A549 treated with GW870086 at 1 μM for 4 hours (cell line): ENCODE results near the gene YBX2. TPM values are rescaled to one million over a fixed set of nuclear protein-coding genes. Genes with fewer than 3 reads are reported as not detected.

ENCODE experiments used
- total RNA-seq: library from RNA; stranded (reverse); fragments of 200-300 nt; extraction: Qiagen RNA extraction; gene quantifications from 5 replicates; pipeline ENCODE4 v1.2.3, GENCODE V29; 2022; ENCODE audit warnings: low read depth

YBX2 gene
- 0.22 to 0.91 TPM (median 0.52 TPM) in 5 replicates for total RNA-seq

GRCh38 chr17:7294614-7295153 lies at the start of gene YBX2:
TSS of gene YBX2 (minus strand) at chr17:7294639. CDS start at chr17:7294500, 139 bp downstream.

GRCh38 chr17:7336240-7337175 lies 42.1 kb upstream of the YBX2 start, which contains the start of gene ACAP1:
TSS of gene ACAP1 (plus strand) at chr17:7336529. CDS start at chr17:7336735, 206 bp downstream.

GRCh38 chr17:7328840-7329373 lies 34.5 kb upstream of the YBX2 start, which contains the start of gene NEURL4:
TSS of gene NEURL4 (minus strand) at chr17:7329335. CDS start at chr17:7329312, 23 bp downstream.

GRCh38 chr17:7314719-7315569 lies 20.5 kb upstream of the YBX2 start, which contains the start of gene GPS2:
TSS of gene GPS2 (minus strand) at chr17:7315360. CDS start at chr17:7315052, 308 bp downstream.

GRCh38 chr17:7306911-7307685 lies 12.7 kb upstream of the YBX2 start, which contains the start of gene EIF5A:
TSS of gene EIF5A (plus strand) at chr17:7307628. CDS start at chr17:7309636, 2,008 bp downstream.

GRCh38 chr17:7281074-7281952 lies 13.1 kb downstream of the YBX2 start, which contains the start of gene SLC2A4:
TSS of gene SLC2A4 (plus strand) at chr17:7281718. CDS start at chr17:7281935, 217 bp downstream.

GRCh38 chr17:7262192-7262934 lies 32.1 kb downstream of the YBX2 start, which contains the start of gene CLDN7:
TSS of gene CLDN7 (minus strand) at chr17:7262478. CDS start at chr17:7262043, 435 bp downstream.

GRCh38 chr17:7252176-7253043 lies 42.0 kb downstream of the YBX2 start, which contains the start of gene ELP5:
TSS of gene ELP5 (plus strand) at chr17:7252215. CDS start at chr17:7252551, 336 bp downstream.

GRCh38 chr17:7251661-7252175 lies 42.7 kb downstream of the YBX2 start, which contains the start of gene CTDNEP1:
TSS of gene CTDNEP1 (minus strand) at chr17:7251734. CDS start at chr17:7251296, 438 bp downstream.

GRCh38 chr17:7241783-7242716 lies 52.4 kb downstream of the YBX2 start, which contains the start of gene GABARAP:
TSS of gene GABARAP (minus strand) at chr17:7242449. CDS start at chr17:7242330, 119 bp downstream.

GRCh38 chr17:7239091-7240027 lies 55.1 kb downstream of the YBX2 start, which contains the start of gene PHF23:
TSS of gene PHF23 (minus strand) at chr17:7239457. CDS start at chr17:7239279, 178 bp downstream.

